ENCODE data around the gene TEKTIP1. TPM values are rescaled to one million over a fixed set of nuclear protein-coding genes. Genes with fewer than 3 reads are reported as not detected.

The TEKTIP1 gene
- total and polyA plus RNA-seq, 10 of the 15 experiments (the other 5 are each of a cell fraction or from before 2014, with no cell fraction given): 0.18 to 2.6 (median 0.60) TPM; not detected in 5

- Histone ChIP-seq H3K9ac (ENCODE audit: control insufficient read depth, insufficient read depth, low read length) (no peak overlapping the region), H2AFZ (ENCODE audit: control insufficient read depth, low read depth, low read length) (no peak overlapping the region), H3K4me2 (ENCODE audit: control insufficient read depth, insufficient read depth) (no peak overlapping the region), H4K20me1 (ENCODE audit: control insufficient read depth, insufficient read depth) (no peaks in the 10 kb centered on the region), H3K9me3 (replicated peaks; ENCODE audit: control insufficient read depth, insufficient read depth, low read length) (no peaks in the 10 kb centered on the region), H3K27ac (ENCODE audit: control insufficient read depth, insufficient read depth) (no peak overlapping the region), H3K79me2 (ENCODE audit: control insufficient read depth, insufficient read depth, low read length) (no peaks in the 10 kb centered on the region), H3K4me3 (no peak overlapping the region), H3K4me1 (ENCODE audit: control insufficient read depth, insufficient read depth, low read length) (no peaks in the 10 kb centered on the region), H3K36me3 (ENCODE audit: control insufficient read depth in 2 of 2, insufficient read depth in 2 of 2, low read length in 1 of 2) (peaks cover 7 to 9% of the 10 kb centered on the region in 2 experiments), H3K27me3 (replicated peaks in 1 of 2; ENCODE audit: control insufficient read depth in 2 of 2, insufficient read depth in 2 of 2, low read length in 1 of 2) (no peaks in the 10 kb centered on the region)
- peak; percentile 41; the same call in 1 of the 2 replicates for TF ChIP-seq POLR2A (IDR thresholded peaks at IDR 0.05; ENCODE audit: low read depth, low read length)
- no peak for TF ChIP-seq NFYB (IDR thresholded peaks at IDR 0.05; ENCODE audit: insufficient read depth, low read depth, low read length)
- ATAC-seq (no peak), DNase-seq (ENCODE audit: low read depth, low spot score) (no peak), FAIRE-seq (no peak)
- CTCF ChIA-PET: interaction anchor here (0.9 to 1.1 kb wide), 2 partner anchors 10 to 32 kb away, joined by 3 read pairs; no protein-coding TSS in a partner anchor
- POLR2A ChIA-PET: no interaction called here
- in situ Hi-C loops (cut with MboI) (no loop called here), intact Hi-C loops (cut with micrococcal nuclease; ENCODE audit: unreplicated experiment) (no loop called here)
- BruUV-seq (replicated peaks): no TSS peak
- SMC1A ChIA-PET (ENCODE audit: uncharacterized antibody, unreplicated experiment): no interaction called here
- RAD21 ChIA-PET (ENCODE audit: unreplicated experiment): no interaction called here
- WGBS (ENCODE audit: insufficient coverage, insufficient replicate concordance, low lambda C conversion rate, missing lambda C conversion rate): 96% methylated on average over 25 of the region's 25 CpGs
Observed at GRCh38 chr19:3538258-3538929, 580 bp upstream of the TEKTIP1 start.

- no peak for DNase-seq (ENCODE audit: low read depth, low spot score)
- ChIA-PET POLR2A (interaction anchor here (0.7 kb wide), 1 partner anchor 199 kb away, joined by 3 read pairs; no protein-coding TSS in a partner anchor), SMC1A (ENCODE audit: uncharacterized antibody, unreplicated experiment) (no interaction called here), RAD21 (ENCODE audit: unreplicated experiment) (no interaction called here), CTCF (interaction anchor here (0.6 kb wide), 1 partner anchor 479 kb away, joined by 3 read pairs; no protein-coding TSS in a partner anchor)
- BruUV-seq (replicated peaks): TSS peak; percentile 66
- no peak overlapping the region for H3K4me2 ChIP-seq (ENCODE audit: control insufficient read depth, insufficient read depth)
- H3K9me3 ChIP-seq (replicated peaks; ENCODE audit: control insufficient read depth, insufficient read depth, low read length): no peaks in the 10 kb centered on the region
- ATAC-seq: no peak
- H3K79me2 ChIP-seq (ENCODE audit: control insufficient read depth, insufficient read depth, low read length): no peaks in the 10 kb centered on the region
- H3K4me3 ChIP-seq: no peak overlapping the region
- no peak for FAIRE-seq
- intact Hi-C loops (cut with micrococcal nuclease; ENCODE audit: unreplicated experiment) (no loop called here), in situ Hi-C loops (cut with MboI) (no loop called here)
- no peaks in the 10 kb centered on the region for H3K4me1 ChIP-seq (ENCODE audit: control insufficient read depth, insufficient read depth, low read length)
- H4K20me1 ChIP-seq (ENCODE audit: control insufficient read depth, insufficient read depth): no peaks in the 10 kb centered on the region
- no peak overlapping the region for H3K27ac ChIP-seq (ENCODE audit: control insufficient read depth, insufficient read depth)
- no peaks in the 10 kb centered on the region for H3K27me3 ChIP-seq (replicated peaks in 1 of 2; ENCODE audit: control insufficient read depth in 2 of 2, insufficient read depth in 2 of 2, low read length in 1 of 2)
- peaks cover 6 to 8% of the 10 kb centered on the region in 2 experiments for H3K36me3 ChIP-seq (ENCODE audit: control insufficient read depth in 2 of 2, insufficient read depth in 2 of 2, low read length in 1 of 2)
- H3K9ac ChIP-seq (ENCODE audit: control insufficient read depth, insufficient read depth, low read length): no peak overlapping the region
- H2AFZ ChIP-seq (ENCODE audit: control insufficient read depth, low read depth, low read length): no peak overlapping the region
- 100% methylated on average over 1 of the region's 1 CpG for WGBS (ENCODE audit: insufficient coverage, insufficient replicate concordance, low lambda C conversion rate, missing lambda C conversion rate)
- no peak for TF ChIP-seq SMC3 (IDR thresholded peaks at IDR 0.05; ENCODE audit: borderline replicate concordance, low read length)
- TF ChIP-seq MLLT1 (IDR thresholded peaks at IDR 0.05): no peak
- no peak for TF ChIP-seq POU2F2 (IDR thresholded peaks at IDR 0.05; ENCODE audit: borderline replicate concordance, low read depth, low read length)
- no peak for TF ChIP-seq CBX3 (IDR thresholded peaks at IDR 0.05; ENCODE audit: borderline replicate concordance, low read depth)
- TF ChIP-seq SMARCA5 (IDR thresholded peaks at IDR 0.05): no peak
- no peak for TF ChIP-seq ZNF384 (IDR thresholded peaks at IDR 0.05; ENCODE audit: borderline replicate concordance, low read depth, low read length)
- no peak for TF ChIP-seq IRF4 (IDR thresholded peaks at IDR 0.05; ENCODE audit: low read depth, low read length)
- no peak for TF ChIP-seq SREBF2 (IDR thresholded peaks at IDR 0.05; ENCODE audit: low read length)
- no peak for TF ChIP-seq NR2C2 (IDR thresholded peaks at IDR 0.05; ENCODE audit: borderline replicate concordance, control insufficient read depth, insufficient read length, low read depth)
- no peak for TF ChIP-seq USF2 (IDR thresholded peaks at IDR 0.05; ENCODE audit: borderline replicate concordance, low read depth, low read length)
- TF ChIP-seq GATAD2B (conservative IDR thresholded peaks at IDR 0.05; ENCODE audit: low read depth): no peak
- TF ChIP-seq TCF7 (IDR thresholded peaks at IDR 0.05; ENCODE audit: borderline replicate concordance): no peak
Observed at GRCh38 chr19:3539756-3540118, 763 bp downstream of the TEKTIP1 start.
